ENCODE measurements around the gene TXNDC8.

TXNDC8 gene

DNA sequence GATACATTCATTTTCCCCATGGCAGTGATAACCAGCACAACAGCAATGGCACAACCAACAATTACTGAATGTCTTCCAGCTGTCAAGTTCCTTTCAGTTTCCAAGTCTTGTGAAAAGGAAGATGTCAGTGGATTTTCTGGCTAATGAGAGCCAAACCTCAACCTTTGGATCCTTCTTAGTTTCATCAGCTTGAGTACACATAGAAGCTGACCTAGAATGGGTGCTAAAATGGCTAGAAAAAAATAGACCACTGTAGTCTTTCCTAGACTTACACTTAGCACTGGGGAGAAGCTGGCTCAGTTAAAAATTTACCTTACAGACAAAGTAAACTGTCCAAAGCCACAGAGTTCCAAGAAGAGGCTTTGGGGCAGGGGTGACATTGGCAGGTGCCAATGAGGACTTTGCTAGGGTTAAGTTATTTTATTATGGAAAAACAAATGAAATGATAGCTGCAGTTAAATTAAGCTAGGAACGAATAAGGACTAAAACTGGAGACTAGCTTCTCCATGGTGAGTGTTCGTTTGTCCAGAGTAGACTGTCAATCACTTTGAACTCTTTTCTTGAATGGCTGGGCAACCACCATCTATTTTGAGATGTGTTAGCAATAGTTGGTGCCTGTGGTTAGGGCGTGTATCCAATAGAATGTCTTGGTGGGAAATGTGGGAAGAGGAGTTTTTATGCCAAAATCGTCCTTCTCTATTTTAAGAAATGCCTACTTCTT lies 55.5 kb downstream of the TXNDC8 start:
- no peak overlapping the region for H3K4me2 ChIP-seq (ENCODE audit: insufficient read depth, low read length)
- H3K4me3 ChIP-seq (ENCODE audit: low read depth in 1 of 2, low read length in 2 of 2) = no peak overlapping the region
- no peaks in the 10 kb centered on the region for H3K79me2 ChIP-seq (ENCODE audit: insufficient read depth, low read length)
- H4K20me1 ChIP-seq (ENCODE audit: insufficient read depth, low read length) = no peaks in the 10 kb centered on the region
- H3K9me3 ChIP-seq (ENCODE audit: insufficient read depth, low read length, severe bottlenecking) = no peaks in the 10 kb centered on the region
- no peak overlapping the region for H2AFZ ChIP-seq (ENCODE audit: low read depth, low read length)
- no peaks in the 10 kb centered on the region for H3K27me3 ChIP-seq (ENCODE audit: insufficient read depth, low read length, poor library complexity)
- no peak for TF ChIP-seq EZH2 (IDR thresholded peaks at IDR 0.05; ENCODE audit: borderline replicate concordance, low read depth, low read length, severe bottlenecking)
- TF ChIP-seq, protein P1, sequence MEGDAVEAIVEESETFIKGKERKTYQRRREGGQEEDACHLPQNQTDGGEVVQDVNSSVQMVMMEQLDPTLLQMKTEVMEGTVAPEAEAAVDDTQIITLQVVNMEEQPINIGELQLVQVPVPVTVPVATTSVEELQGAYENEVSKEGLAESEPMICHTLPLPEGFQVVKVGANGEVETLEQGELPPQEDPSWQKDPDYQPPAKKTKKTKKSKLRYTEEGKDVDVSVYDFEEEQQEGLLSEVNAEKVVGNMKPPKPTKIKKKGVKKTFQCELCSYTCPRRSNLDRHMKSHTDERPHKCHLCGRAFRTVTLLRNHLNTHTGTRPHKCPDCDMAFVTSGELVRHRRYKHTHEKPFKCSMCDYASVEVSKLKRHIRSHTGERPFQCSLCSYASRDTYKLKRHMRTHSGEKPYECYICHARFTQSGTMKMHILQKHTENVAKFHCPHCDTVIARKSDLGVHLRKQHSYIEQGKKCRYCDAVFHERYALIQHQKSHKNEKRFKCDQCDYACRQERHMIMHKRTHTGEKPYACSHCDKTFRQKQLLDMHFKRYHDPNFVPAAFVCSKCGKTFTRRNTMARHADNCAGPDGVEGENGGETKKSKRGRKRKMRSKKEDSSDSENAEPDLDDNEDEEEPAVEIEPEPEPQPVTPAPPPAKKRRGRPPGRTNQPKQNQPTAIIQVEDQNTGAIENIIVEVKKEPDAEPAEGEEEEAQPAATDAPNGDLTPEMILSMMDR (IDR thresholded peaks at IDR 0.05; ENCODE audit: borderline replicate concordance, extremely low read depth, low read length, poor library complexity, severe bottlenecking) = no peak
- H3K27ac ChIP-seq (ENCODE audit: low read length) = no peak overlapping the region
- no peaks in the 10 kb centered on the region for H3K36me3 ChIP-seq (ENCODE audit: insufficient read depth, low read length)
- no peak overlapping the region for H3K9ac ChIP-seq (ENCODE audit: low read depth, low read length)
- no peak for ATAC-seq (ENCODE audit: insufficient read depth, low read depth)
- H3K4me1 ChIP-seq (ENCODE audit: insufficient read depth, low read length) = no peaks in the 10 kb centered on the region
- DNase-seq = no peak

DNA sequence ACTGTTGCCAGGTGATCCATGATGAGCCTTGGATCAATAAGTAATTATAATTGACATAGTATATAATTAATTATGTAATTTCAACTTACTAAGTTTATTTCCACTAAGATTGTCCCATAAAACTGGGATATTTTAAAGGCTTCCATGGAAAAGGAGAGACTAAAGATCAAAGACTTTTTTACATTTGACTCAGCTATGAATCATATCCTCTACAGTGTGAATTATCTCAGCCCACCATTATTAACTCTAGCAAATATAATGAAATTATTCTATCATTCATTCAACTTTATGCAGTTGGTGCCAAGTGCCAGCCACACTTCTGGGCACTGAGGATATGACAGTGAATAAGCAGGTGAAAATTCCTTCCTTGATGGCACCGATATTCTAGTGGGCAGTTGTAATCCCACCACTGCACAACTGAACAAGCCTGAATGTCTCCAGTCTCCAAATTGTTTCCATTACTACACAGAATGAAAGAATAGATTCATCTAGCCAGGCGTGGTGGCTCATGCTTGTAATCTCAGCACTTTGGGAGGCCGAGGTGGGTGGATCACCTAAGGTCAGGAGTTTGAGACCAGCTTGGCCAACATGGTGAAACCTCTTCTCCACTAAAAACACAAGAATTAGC lies 59.5 kb downstream of the TXNDC8 start:
- Histone ChIP-seq H3K9ac (ENCODE audit: low read depth, low read length) (no peak overlapping the region), H3K4me3 (ENCODE audit: low read depth in 1 of 2, low read length in 2 of 2) (no peak overlapping the region), H3K27me3 (ENCODE audit: insufficient read depth, low read length, poor library complexity) (no peaks in the 10 kb centered on the region), H3K27ac (ENCODE audit: low read length) (no peak overlapping the region), H4K20me1 (ENCODE audit: insufficient read depth, low read length) (no peaks in the 10 kb centered on the region), H3K36me3 (ENCODE audit: insufficient read depth, low read length) (no peaks in the 10 kb centered on the region), H3K79me2 (ENCODE audit: insufficient read depth, low read length) (no peaks in the 10 kb centered on the region), H2AFZ (ENCODE audit: low read depth, low read length) (no peak overlapping the region), H3K4me1 (ENCODE audit: insufficient read depth, low read length) (no peaks in the 10 kb centered on the region), H3K4me2 (ENCODE audit: insufficient read depth, low read length) (no peak overlapping the region), H3K9me3 (ENCODE audit: insufficient read depth, low read length, severe bottlenecking) (no peaks in the 10 kb centered on the region)
- no peak for TF ChIP-seq EZH2 (IDR thresholded peaks at IDR 0.05; ENCODE audit: borderline replicate concordance, low read depth, low read length, severe bottlenecking)
- TF ChIP-seq, protein P1 (IDR thresholded peaks at IDR 0.05; ENCODE audit: borderline replicate concordance, extremely low read depth, low read length, poor library complexity, severe bottlenecking) = no peak
- DNase-seq (no peak), ATAC-seq (ENCODE audit: insufficient read depth, low read depth) (no peak)

DNA sequence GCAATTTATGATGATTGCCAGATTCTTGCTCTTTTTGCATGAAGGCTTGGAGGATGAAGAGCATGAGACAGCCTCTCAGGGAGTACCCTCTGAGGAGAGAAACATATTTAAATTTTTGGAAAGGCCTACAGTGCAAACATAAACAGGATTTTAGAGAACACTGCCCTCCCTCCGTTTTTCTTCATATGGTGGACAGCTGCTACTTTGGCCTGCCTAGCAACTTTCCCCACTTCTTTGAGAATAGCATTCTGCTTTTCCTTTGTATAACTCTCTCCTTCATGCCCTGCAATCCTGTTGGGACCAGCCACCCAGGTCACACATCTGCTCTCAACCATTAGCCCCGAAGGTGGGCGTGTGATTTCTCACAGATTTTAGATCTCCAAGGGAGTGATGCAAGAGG lies 60.9 kb downstream of the TXNDC8 start:
- H3K79me2 ChIP-seq (ENCODE audit: insufficient read depth, low read length) = no peaks in the 10 kb centered on the region
- no peak for DNase-seq
- H3K9ac ChIP-seq (ENCODE audit: low read depth, low read length) = no peak overlapping the region
- no peak for ATAC-seq (ENCODE audit: insufficient read depth, low read depth)
- no peaks in the 10 kb centered on the region for H3K9me3 ChIP-seq (ENCODE audit: insufficient read depth, low read length, severe bottlenecking)
- no peaks in the 10 kb centered on the region for H3K4me1 ChIP-seq (ENCODE audit: insufficient read depth, low read length)
- no peak overlapping the region for H3K4me3 ChIP-seq (ENCODE audit: low read depth in 1 of 2, low read length in 2 of 2)
- H3K27ac ChIP-seq (ENCODE audit: low read length) = no peak overlapping the region
- H3K36me3 ChIP-seq (ENCODE audit: insufficient read depth, low read length) = no peaks in the 10 kb centered on the region
- no peak overlapping the region for H3K4me2 ChIP-seq (ENCODE audit: insufficient read depth, low read length)
- TF ChIP-seq, protein P1 (IDR thresholded peaks at IDR 0.05; ENCODE audit: borderline replicate concordance, extremely low read depth, low read length, poor library complexity, severe bottlenecking) = no peak
- TF ChIP-seq EZH2 (IDR thresholded peaks at IDR 0.05; ENCODE audit: borderline replicate concordance, low read depth, low read length, severe bottlenecking) = no peak
- H2AFZ ChIP-seq (ENCODE audit: low read depth, low read length) = no peak overlapping the region
- H4K20me1 ChIP-seq (ENCODE audit: insufficient read depth, low read length) = no peaks in the 10 kb centered on the region
- no peaks in the 10 kb centered on the region for H3K27me3 ChIP-seq (ENCODE audit: insufficient read depth, low read length, poor library complexity)
